Measurements from ENCODE around the gene KCTD20.

GRCh38 chr6:36445621-36446020 is 2.8 kb downstream of the KCTD20 start:
- TF ChIP-seq CTCF (conservative IDR thresholded peaks at IDR 0.05) (no peak), ZFX (IDR thresholded peaks at IDR 0.05) (no peak)
